Mesothelial cell of epicardium (in vitro differentiated cells): ENCODE results near the gene AKTIP. TPM values are rescaled to one million over a fixed set of nuclear protein-coding genes. Genes with fewer than 3 reads are reported as not detected.

ENCODE experiments used
- DNase-seq, 2 experiments: peaks; one replicate each; pipeline ENCODE4 v3.0.0; 2021; ENCODE audit warnings: low spot score in 2 of 2; ENCODE audit not compliant: unreplicated experiment in 2 of 2
- H3K27ac Mint-ChIP-seq: 2 replicates; pipeline ENCODE4 v1.8.0; 2021; ENCODE audit warnings: mixed read lengths
- H3K27me3 Mint-ChIP-seq: 2 replicates; pipeline ENCODE4 v1.8.0; 2021; ENCODE audit warnings: low read depth, mixed read lengths
- H3K36me3 Mint-ChIP-seq: 2 replicates; pipeline ENCODE4 v1.8.0; 2021; ENCODE audit warnings: mixed read lengths
- H3K4me1 Mint-ChIP-seq: 2 replicates; pipeline ENCODE4 v1.8.0; 2021; ENCODE audit warnings: mixed read lengths
- H3K4me3 Mint-ChIP-seq: 2 replicates; pipeline ENCODE4 v1.8.0; 2021; ENCODE audit warnings: mild to moderate bottlenecking, moderate library complexity, mixed read lengths
- H3K9me3 Mint-ChIP-seq: 2 replicates; pipeline ENCODE4 v1.8.0; 2021; ENCODE audit warnings: mixed read lengths
- total RNA-seq: library from RNA; stranded (reverse); gene quantifications from 3 replicates; pipeline ENCODE4 v1.2.1, GENCODE V29; 2021
- TF ChIP-seq, protein P1 (sequence below): fragments of 200-600 bp; sonication (generic); IDR thresholded peaks from one replicate; pipeline ENCODE4 v1.5.0; 2021; ENCODE audit warnings: antibody characterized with exemption; ENCODE audit not compliant: unreplicated experiment

The AKTIP gene
- total RNA-seq, 1 donor from 2014 or later: 41.1 TPM

- H3K4me1 Mint-ChIP-seq: no peaks in the 10 kb centered on the region
Observed at GRCh38 chr16:53484542-53484941, 18.5 kb downstream of the AKTIP start.

GRCh38 chr16:53482123-53482522, 20.9 kb downstream of the AKTIP start:
- H3K27ac Mint-ChIP-seq: no peak overlapping the region
- H3K4me3 Mint-ChIP-seq: no peak overlapping the region
- no peaks in the 10 kb centered on the region for H3K27me3 Mint-ChIP-seq
- peaks cover 19% of the 10 kb centered on the region for H3K9me3 Mint-ChIP-seq
- peaks cover 69% of the 10 kb centered on the region for H3K36me3 Mint-ChIP-seq
- H3K4me1 Mint-ChIP-seq: no peaks in the 10 kb centered on the region
- TF ChIP-seq, protein P1, sequence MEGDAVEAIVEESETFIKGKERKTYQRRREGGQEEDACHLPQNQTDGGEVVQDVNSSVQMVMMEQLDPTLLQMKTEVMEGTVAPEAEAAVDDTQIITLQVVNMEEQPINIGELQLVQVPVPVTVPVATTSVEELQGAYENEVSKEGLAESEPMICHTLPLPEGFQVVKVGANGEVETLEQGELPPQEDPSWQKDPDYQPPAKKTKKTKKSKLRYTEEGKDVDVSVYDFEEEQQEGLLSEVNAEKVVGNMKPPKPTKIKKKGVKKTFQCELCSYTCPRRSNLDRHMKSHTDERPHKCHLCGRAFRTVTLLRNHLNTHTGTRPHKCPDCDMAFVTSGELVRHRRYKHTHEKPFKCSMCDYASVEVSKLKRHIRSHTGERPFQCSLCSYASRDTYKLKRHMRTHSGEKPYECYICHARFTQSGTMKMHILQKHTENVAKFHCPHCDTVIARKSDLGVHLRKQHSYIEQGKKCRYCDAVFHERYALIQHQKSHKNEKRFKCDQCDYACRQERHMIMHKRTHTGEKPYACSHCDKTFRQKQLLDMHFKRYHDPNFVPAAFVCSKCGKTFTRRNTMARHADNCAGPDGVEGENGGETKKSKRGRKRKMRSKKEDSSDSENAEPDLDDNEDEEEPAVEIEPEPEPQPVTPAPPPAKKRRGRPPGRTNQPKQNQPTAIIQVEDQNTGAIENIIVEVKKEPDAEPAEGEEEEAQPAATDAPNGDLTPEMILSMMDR: no peak
- DNase-seq: no peak

More at GRCh38 chr16:53484542-53484941, 18.5 kb downstream of the AKTIP start:
- no peak for DNase-seq
- no peak overlapping the region for H3K27ac Mint-ChIP-seq
- TF ChIP-seq, protein P1: no peak
- peaks cover 20% of the 10 kb centered on the region for H3K9me3 Mint-ChIP-seq
- H3K27me3 Mint-ChIP-seq: no peaks in the 10 kb centered on the region
- peaks cover 67% of the 10 kb centered on the region for H3K36me3 Mint-ChIP-seq
- no peak overlapping the region for H3K4me3 Mint-ChIP-seq

DNA sequence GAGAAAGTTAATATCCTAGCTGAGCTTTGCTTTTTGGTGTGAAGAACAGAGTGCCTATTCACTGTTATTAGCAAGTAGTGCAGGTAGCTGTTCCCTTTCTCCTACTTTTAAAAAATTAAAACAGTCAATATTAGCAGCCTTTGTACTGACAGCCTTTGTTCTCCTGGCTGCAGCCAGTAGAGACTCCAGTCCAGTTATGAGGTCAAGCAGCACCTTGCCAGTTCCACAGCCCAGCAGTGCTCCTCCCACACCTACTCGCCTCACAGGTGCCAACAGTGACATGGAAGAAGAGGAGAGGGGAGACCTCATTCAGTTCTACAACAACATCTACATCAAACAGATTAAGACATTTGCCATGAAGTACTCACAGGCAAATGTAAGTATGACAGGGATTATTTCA, 22.6 kb downstream of the AKTIP start:
- H3K4me3 Mint-ChIP-seq: no peak overlapping the region
- TF ChIP-seq, protein P1: no peak
- no peak for DNase-seq
- H3K4me1 Mint-ChIP-seq: no peaks in the 10 kb centered on the region
- H3K27me3 Mint-ChIP-seq: no peaks in the 10 kb centered on the region
- H3K36me3 Mint-ChIP-seq: peaks cover 61% of the 10 kb centered on the region
- H3K27ac Mint-ChIP-seq: no peak overlapping the region
- H3K9me3 Mint-ChIP-seq: peaks cover 8% of the 10 kb centered on the region

GRCh38 chr16:53478965-53479364, 24.0 kb downstream of the AKTIP start:
- Mint-ChIP-seq H3K27ac (no peak overlapping the region), H3K36me3 (peaks cover 55% of the 10 kb centered on the region), H3K27me3 (no peaks in the 10 kb centered on the region), H3K9me3 (no peaks in the 10 kb centered on the region), H3K4me1 (no peaks in the 10 kb centered on the region), H3K4me3 (no peak overlapping the region)
- TF ChIP-seq, protein P1: no peak
- DNase-seq: no peak

DNA sequence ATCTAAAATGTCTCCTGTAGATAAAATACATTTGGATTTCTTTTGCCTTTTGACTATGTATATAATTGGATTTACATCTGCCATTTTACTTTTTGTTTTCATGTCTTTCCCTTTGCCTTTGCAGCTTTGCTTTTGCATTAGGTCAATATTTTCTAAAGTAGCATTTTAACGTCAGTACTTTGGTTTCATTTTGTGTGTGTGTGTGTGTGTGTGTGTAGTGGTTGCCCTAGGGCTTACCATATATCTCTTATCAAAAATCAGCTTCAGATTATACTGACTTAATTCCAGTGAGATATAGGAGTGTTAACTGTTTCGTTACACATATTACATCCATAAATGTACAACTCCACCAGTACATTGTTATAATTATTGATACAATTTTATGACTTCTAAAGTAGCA, 26.1 kb downstream of the AKTIP start:
- Mint-ChIP-seq H3K27ac (no peak overlapping the region), H3K9me3 (peaks cover 19% of the 10 kb centered on the region), H3K36me3 (peaks cover 61% of the 10 kb centered on the region), H3K4me3 (no peak overlapping the region), H3K4me1 (no peaks in the 10 kb centered on the region), H3K27me3 (no peaks in the 10 kb centered on the region)
- no peak for DNase-seq
- TF ChIP-seq, protein P1: no peak
